Natural killer cell (primary cell): ENCODE results near the gene PIGC. TPM values are rescaled to one million over a fixed set of nuclear protein-coding genes. Genes with fewer than 3 reads are reported as not detected.

ENCODE experiments used
- ATAC-seq, 3 donors: fragments of 150-1000 bp in 2 of 3; fragments of 200-7000 bp in 1 of 3; cut with Tn5 transposase; 1 replicate in 1 of 3; 2 replicates in 2 of 3; pipeline ENCODE4 v1.10.0; 2021; ENCODE audit warnings: mild to moderate bottlenecking in 2 of 3, moderate library complexity in 2 of 3
- DNase-seq, 2 donors: peaks; one replicate each; pipeline versions ENCODE4 v3.0.0 to v3.0.0-alpha.2; 2013 to 2021; ENCODE audit warnings: mixed read lengths in 1 of 2
- H3K27ac ChIP-seq: one replicate; pipeline ENCODE4 v1.5.1; 2013; ENCODE audit warnings: mild to moderate bottlenecking, low read length
- H3K27me3 ChIP-seq: one replicate; pipeline ENCODE4 v1.6.1; 2013; ENCODE audit warnings: low read length; ENCODE audit not compliant: control insufficient read depth, insufficient read depth
- H3K36me3 ChIP-seq: one replicate; pipeline ENCODE4 v1.6.1; 2013; ENCODE audit warnings: low read length; ENCODE audit not compliant: control insufficient read depth, insufficient read depth
- H3K4me1 ChIP-seq: one replicate; pipeline ENCODE4 v1.6.1; 2013; ENCODE audit warnings: low read length; ENCODE audit not compliant: control insufficient read depth, insufficient read depth
- H3K4me3 ChIP-seq: one replicate; pipeline ENCODE4 v1.5.1; 2013; ENCODE audit warnings: low read length
- H3K9me3 ChIP-seq: one replicate; pipeline ENCODE4 v1.6.1; 2013; ENCODE audit warnings: low read length; ENCODE audit not compliant: control insufficient read depth, insufficient read depth
- H3K27ac Mint-ChIP-seq, 2 donors: one replicate each; pipeline ENCODE4 v1.8.0; 2022; ENCODE audit warnings: mild to moderate bottlenecking in 2 of 2, mixed read lengths in 2 of 2, moderate library complexity in 1 of 2
- H3K27me3 Mint-ChIP-seq, 2 donors: one replicate each; pipeline ENCODE4 v1.8.0; 2022; ENCODE audit warnings: low read depth in 2 of 2, mixed read lengths in 2 of 2
- H3K36me3 Mint-ChIP-seq: one replicate; pipeline ENCODE4 v1.8.0; 2022; ENCODE audit warnings: mixed read lengths
- H3K4me1 Mint-ChIP-seq, 2 donors: one replicate each; pipeline ENCODE4 v1.8.0; 2022; ENCODE audit warnings: mixed read lengths in 2 of 2
- H3K4me3 Mint-ChIP-seq: one replicate; pipeline ENCODE4 v1.8.0; 2022; ENCODE audit warnings: mild to moderate bottlenecking, moderate library complexity, mixed read lengths
- H3K9me3 Mint-ChIP-seq, 2 donors: one replicate each; pipeline ENCODE4 v1.8.0; 2022; ENCODE audit warnings: mixed read lengths in 2 of 2
- WGBS: methylation state at CpG from one replicate; pipeline ENCODE4 v1.1.7; 2013; ENCODE audit warnings: missing lambda C conversion rate; ENCODE audit not compliant: insufficient coverage; 5-methylcytosine and 5-hydroxymethylcytosine counted together
- intact Hi-C: fragments of 100-400 bp; cut with micrococcal nuclease; formaldehyde crosslinking; loops from one replicate; pipeline ENCODE4 v1.14.2; 2022
- total RNA-seq, 4 donors: library from RNA; stranded (reverse); fragments of 120-200 nt in 1 of 4; gene quantifications; one replicate each; pipeline versions ENCODE4 v1.2.3 to v1.2.4, GENCODE V29; 2013 to 2022
- TF ChIP-seq, protein P1 (sequence below): fragments of 200-600 bp; IDR thresholded peaks from one replicate; pipeline ENCODE4 v1.8.0; 2022; ENCODE audit warnings: antibody characterized with exemption

Gene PIGC
- total RNA-seq, 3 donors from 2014 or later (not counting 1 experiment from before 2014, with no cell fraction given) = 27.9 to 35.7 (median 30.4) TPM

DNA sequence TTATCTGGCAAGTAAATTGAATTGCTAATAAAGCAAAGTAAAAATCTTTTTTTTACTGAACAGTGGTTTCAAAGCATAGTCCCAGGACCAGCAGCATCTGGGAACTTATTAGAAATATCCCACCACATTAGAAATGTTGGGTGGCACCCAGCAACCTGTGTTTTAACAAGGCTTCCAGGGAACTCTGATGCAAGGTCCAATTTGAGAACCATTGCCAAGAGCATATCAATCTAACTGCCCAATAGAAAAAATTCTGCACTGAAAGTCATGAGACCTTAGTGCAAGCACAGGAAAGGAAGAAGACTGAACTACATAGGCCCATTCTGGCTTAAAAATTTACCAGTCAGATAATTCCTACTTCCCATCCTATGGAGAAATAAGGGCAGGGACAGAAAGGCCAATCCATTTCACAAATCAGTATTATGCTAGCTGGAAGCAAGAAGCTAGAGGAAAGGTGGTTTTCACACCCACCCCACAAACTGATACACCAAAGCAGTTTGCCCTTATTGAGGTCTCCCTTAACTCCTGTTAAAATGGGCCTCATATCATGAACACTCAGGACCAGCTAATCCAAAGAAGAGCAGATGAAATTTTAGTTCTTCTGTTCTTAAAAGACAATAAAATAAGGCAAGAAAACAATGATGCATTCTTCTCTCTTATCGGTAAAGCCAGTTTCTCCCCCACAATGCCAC is 40.8 kb downstream of the PIGC start:
- DNase-seq = peak in 1 of 2 donors; percentile 36
- WGBS = 69% methylated on average over 1 of the region's 1 CpG
- Histone ChIP-seq H3K4me1 (peaks cover 10% of the 10 kb centered on the region), H3K4me3 (no peak overlapping the region), H3K36me3 (no peaks in the 10 kb centered on the region), H3K9me3 (no peaks in the 10 kb centered on the region), H3K27ac (no peak overlapping the region), H3K27me3 (no peaks in the 10 kb centered on the region)
- peaks cover 43 to 48% of the 10 kb centered on the region in 2 donors for H3K4me1 Mint-ChIP-seq
- no peak overlapping the region for H3K27ac Mint-ChIP-seq
- no peaks in the 10 kb centered on the region for H3K9me3 Mint-ChIP-seq
- H3K4me3 Mint-ChIP-seq = peak overlapping the region; percentile 31
- TF ChIP-seq, protein P1, sequence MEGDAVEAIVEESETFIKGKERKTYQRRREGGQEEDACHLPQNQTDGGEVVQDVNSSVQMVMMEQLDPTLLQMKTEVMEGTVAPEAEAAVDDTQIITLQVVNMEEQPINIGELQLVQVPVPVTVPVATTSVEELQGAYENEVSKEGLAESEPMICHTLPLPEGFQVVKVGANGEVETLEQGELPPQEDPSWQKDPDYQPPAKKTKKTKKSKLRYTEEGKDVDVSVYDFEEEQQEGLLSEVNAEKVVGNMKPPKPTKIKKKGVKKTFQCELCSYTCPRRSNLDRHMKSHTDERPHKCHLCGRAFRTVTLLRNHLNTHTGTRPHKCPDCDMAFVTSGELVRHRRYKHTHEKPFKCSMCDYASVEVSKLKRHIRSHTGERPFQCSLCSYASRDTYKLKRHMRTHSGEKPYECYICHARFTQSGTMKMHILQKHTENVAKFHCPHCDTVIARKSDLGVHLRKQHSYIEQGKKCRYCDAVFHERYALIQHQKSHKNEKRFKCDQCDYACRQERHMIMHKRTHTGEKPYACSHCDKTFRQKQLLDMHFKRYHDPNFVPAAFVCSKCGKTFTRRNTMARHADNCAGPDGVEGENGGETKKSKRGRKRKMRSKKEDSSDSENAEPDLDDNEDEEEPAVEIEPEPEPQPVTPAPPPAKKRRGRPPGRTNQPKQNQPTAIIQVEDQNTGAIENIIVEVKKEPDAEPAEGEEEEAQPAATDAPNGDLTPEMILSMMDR = no peak
- intact Hi-C loops = no loop called here
- peak; percentile 46 to 78 (median 54) for ATAC-seq
- H3K27me3 Mint-ChIP-seq = peaks cover 0 to 6% of the 10 kb centered on the region in 2 donors
- no peaks in the 10 kb centered on the region for H3K36me3 Mint-ChIP-seq

DNA sequence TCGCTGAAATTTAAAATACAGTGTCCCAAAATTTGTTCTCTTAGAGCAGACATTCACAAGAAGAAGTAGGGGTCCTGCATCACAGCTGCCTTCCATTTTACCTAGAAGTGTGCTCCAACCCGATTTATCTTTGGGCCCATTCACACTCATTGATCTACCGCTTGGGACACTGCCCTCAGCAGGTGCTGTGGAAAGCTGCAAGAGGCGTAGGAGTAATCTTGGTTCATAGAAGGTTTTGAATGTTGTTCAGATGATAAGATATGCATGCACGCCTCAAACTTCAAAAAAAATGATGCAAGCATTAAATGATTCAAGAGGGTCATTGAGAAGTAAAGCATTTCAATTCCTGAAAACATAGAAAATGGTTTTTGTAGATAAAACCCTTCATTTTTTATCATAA is 42.0 kb downstream of the PIGC start:
- Histone ChIP-seq H3K4me1 (peaks cover 10% of the 10 kb centered on the region), H3K27me3 (no peaks in the 10 kb centered on the region), H3K4me3 (no peak overlapping the region), H3K27ac (no peak overlapping the region), H3K36me3 (no peaks in the 10 kb centered on the region), H3K9me3 (no peaks in the 10 kb centered on the region)
- peaks cover 0 to 6% of the 10 kb centered on the region in 2 donors for H3K27me3 Mint-ChIP-seq
- ATAC-seq = no peak
- H3K27ac Mint-ChIP-seq = no peak overlapping the region
- TF ChIP-seq, protein P1 = no peak
- WGBS = 94% methylated on average over 5 of the region's 5 CpGs
- intact Hi-C loops = no loop called here
- H3K4me3 Mint-ChIP-seq = no peak overlapping the region
- DNase-seq = peak in 1 of 2 donors; percentile 41
- H3K4me1 Mint-ChIP-seq = peaks cover 43 to 49% of the 10 kb centered on the region in 2 donors
- no peaks in the 10 kb centered on the region for H3K9me3 Mint-ChIP-seq
- no peaks in the 10 kb centered on the region for H3K36me3 Mint-ChIP-seq

DNA sequence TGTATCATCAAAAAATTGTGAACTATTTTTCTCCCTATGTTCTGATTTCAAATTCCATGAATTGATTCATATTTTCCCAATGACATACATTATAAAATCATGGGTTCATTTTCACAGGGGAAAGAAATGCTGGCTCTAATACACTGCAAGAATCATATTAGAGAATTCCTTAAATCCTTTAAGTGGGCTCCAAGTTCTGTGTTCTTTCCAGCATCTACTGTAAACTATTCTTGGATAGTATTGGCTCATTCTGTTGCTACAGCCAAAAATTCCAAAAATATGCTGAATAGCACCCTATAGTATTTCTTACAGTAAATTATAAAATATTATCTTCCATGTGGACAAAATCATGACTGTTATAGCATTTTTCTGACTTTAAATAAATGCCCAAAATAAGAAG is 42.4 kb downstream of the PIGC start:
- no peaks in the 10 kb centered on the region for H3K36me3 Mint-ChIP-seq
- no peak for ATAC-seq
- H3K4me1 ChIP-seq = peaks cover 10% of the 10 kb centered on the region
- H3K27ac ChIP-seq = no peak overlapping the region
- no peaks in the 10 kb centered on the region for H3K27me3 ChIP-seq
- H3K4me1 Mint-ChIP-seq = peaks cover 43 to 49% of the 10 kb centered on the region in 2 donors
- no peak overlapping the region for H3K4me3 Mint-ChIP-seq
- H3K36me3 ChIP-seq = no peaks in the 10 kb centered on the region
- H3K27me3 Mint-ChIP-seq = peaks cover 0 to 6% of the 10 kb centered on the region in 2 donors
- no peak for DNase-seq
- H3K9me3 ChIP-seq = no peaks in the 10 kb centered on the region
- TF ChIP-seq, protein P1 = no peak
- H3K9me3 Mint-ChIP-seq = no peaks in the 10 kb centered on the region
- no peak overlapping the region for H3K4me3 ChIP-seq
- intact Hi-C loops = no loop called here
- no peak overlapping the region for H3K27ac Mint-ChIP-seq

DNA sequence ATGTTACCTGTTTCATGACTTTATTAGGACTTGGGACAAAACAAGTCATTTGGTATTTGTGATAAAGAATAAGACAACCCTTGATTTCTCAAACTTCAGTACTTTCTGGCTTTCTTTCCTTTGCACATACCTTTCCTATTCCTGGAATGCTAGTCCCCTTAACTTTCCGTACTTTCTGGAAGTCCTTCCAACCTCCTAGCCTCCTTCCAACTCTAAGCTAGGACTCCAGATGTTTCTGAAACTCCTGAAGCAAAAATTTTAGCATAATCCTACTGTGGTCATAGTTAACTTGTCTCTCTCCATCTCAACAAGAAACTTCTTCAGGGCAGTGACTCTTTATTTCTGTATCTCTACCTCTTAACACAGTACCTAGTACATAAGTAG is 43.2 kb downstream of the PIGC start:
- Histone ChIP-seq H3K4me1 (peaks cover 10% of the 10 kb centered on the region), H3K27me3 (no peaks in the 10 kb centered on the region), H3K4me3 (no peak overlapping the region), H3K27ac (no peak overlapping the region), H3K9me3 (no peaks in the 10 kb centered on the region), H3K36me3 (no peaks in the 10 kb centered on the region)
- no peak for DNase-seq
- 100% methylated on average over 1 of the region's 1 CpG for WGBS
- H3K27ac Mint-ChIP-seq = no peak overlapping the region
- no peaks in the 10 kb centered on the region for H3K9me3 Mint-ChIP-seq
- H3K4me1 Mint-ChIP-seq = peaks cover 43 to 49% of the 10 kb centered on the region in 2 donors
- H3K27me3 Mint-ChIP-seq = peaks cover 0 to 4% of the 10 kb centered on the region in 2 donors
- ATAC-seq = no peak
- no peaks in the 10 kb centered on the region for H3K36me3 Mint-ChIP-seq
- TF ChIP-seq, protein P1 = no peak
- intact Hi-C loops = no loop called here
- peak overlapping the region; percentile 35 for H3K4me3 Mint-ChIP-seq
